ENCODE measurements around the gene CCDC183.

DNA sequence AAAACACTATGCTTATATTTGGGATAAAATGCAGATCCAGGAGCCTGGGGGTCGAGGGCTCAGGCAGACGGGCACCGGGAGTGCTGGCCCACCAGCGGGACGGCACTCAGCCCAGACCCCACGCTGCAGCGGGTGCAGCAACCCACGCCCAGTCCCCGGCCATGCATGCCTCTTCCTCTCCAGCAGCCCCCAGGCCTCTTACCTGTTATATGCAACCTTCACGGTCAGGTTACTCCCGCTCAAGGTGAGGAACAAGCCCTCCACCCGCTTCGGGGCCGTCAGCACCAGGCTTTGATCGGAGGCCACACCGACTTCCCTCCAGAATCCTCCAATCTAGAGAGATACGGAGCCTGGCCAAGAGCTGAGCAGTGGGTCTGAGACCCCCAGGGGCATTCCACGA is 39.3 kb upstream of the CCDC183 start:
- TF ChIP-seq CTCF (conservative IDR thresholded peaks at IDR 0.05): no peak
- no peak for TF ChIP-seq ZFX (IDR thresholded peaks at IDR 0.05)

All from C4-2B (cell line).